HL-60 (cell line): ENCODE data around the gene SFXN5.

Experiments
- CTCF ChIP-seq: IDR thresholded peaks from one replicate; pipeline ENCODE4 v1.5.1; 2011; ENCODE audit warnings: low read length, control low read depth, inconsistent platforms; ENCODE audit not compliant: insufficient read depth
- GABPA ChIP-seq: IDR thresholded peaks from 2 replicates; pipeline ENCODE4 v1.6.1; 2012; ENCODE audit warnings: low read depth
- POLR2AphosphoS5 ChIP-seq: IDR thresholded peaks from 2 replicates; pipeline ENCODE4 v1.6.1; 2012; ENCODE audit warnings: low read depth
- SPI1 ChIP-seq: IDR thresholded peaks from 2 replicates; pipeline ENCODE4 v1.6.1; 2012; ENCODE audit warnings: low read depth, mild to moderate bottlenecking, borderline replicate concordance
- TF ChIP-seq, protein P1 (sequence below): IDR thresholded peaks from 2 replicates; pipeline ENCODE4 v1.6.1; 2012; ENCODE audit warnings: low read depth; ENCODE audit not compliant: insufficient replicate concordance

- TF ChIP-seq CTCF (no peak), POLR2AphosphoS5 (no peak), GABPA (no peak), SPI1 (no peak)
- TF ChIP-seq, protein P1, sequence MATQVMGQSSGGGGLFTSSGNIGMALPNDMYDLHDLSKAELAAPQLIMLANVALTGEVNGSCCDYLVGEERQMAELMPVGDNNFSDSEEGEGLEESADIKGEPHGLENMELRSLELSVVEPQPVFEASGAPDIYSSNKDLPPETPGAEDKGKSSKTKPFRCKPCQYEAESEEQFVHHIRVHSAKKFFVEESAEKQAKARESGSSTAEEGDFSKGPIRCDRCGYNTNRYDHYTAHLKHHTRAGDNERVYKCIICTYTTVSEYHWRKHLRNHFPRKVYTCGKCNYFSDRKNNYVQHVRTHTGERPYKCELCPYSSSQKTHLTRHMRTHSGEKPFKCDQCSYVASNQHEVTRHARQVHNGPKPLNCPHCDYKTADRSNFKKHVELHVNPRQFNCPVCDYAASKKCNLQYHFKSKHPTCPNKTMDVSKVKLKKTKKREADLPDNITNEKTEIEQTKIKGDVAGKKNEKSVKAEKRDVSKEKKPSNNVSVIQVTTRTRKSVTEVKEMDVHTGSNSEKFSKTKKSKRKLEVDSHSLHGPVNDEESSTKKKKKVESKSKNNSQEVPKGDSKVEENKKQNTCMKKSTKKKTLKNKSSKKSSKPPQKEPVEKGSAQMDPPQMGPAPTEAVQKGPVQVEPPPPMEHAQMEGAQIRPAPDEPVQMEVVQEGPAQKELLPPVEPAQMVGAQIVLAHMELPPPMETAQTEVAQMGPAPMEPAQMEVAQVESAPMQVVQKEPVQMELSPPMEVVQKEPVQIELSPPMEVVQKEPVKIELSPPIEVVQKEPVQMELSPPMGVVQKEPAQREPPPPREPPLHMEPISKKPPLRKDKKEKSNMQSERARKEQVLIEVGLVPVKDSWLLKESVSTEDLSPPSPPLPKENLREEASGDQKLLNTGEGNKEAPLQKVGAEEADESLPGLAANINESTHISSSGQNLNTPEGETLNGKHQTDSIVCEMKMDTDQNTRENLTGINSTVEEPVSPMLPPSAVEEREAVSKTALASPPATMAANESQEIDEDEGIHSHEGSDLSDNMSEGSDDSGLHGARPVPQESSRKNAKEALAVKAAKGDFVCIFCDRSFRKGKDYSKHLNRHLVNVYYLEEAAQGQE: no peak
Observed at GRCh38 chr2:72950558-72951255, 120.8 kb downstream of the SFXN5 start.
